Measurements from ENCODE around the gene RPS6KA4.

GRCh38 chr11:64395545-64396078 is 36.6 kb downstream of the RPS6KA4 start:
- TF ChIP-seq POLR2AphosphoS5 (IDR thresholded peaks at IDR 0.05; ENCODE audit: low read depth, low read length): no peak
- TF ChIP-seq TAF1 (IDR thresholded peaks at IDR 0.05; ENCODE audit: borderline replicate concordance, low read depth, low read length): no peak
- TF ChIP-seq POLR2A (IDR thresholded peaks at IDR 0.05; ENCODE audit: low read depth, low read length): no peak
